HG03095 (cell line): ENCODE data around the gene RPUSD3.
"Not testable (repeated sequence)": the region's sequence is repeated elsewhere in the genome, so short reads cannot be mapped to it uniquely, and the experiment has no call there.

Experiments used
- ATAC-seq: cut with Tn5 transposase; IDR thresholded peaks from one replicate; pipeline ENCODE4 v1.9.1; 2021; ENCODE audit warnings: moderate library complexity; ENCODE audit not compliant: unreplicated experiment

RPUSD3 gene

GRCh38 chr3:9865125-9865637, 21.4 kb upstream of the RPUSD3 start:
- ATAC-seq, result not testable (repeated sequence)

GRCh38 chr3:9864200-9864927, 20.6 kb upstream of the RPUSD3 start:
- no peak for ATAC-seq

GRCh38 chr3:9863058-9863772, 19.4 kb upstream of the RPUSD3 start:
- no peak for ATAC-seq

GRCh38 chr3:9862391-9863057, 18.7 kb upstream of the RPUSD3 start:
- no peak for ATAC-seq

- ATAC-seq, result no peak
These were observed 17.9 kb upstream of the RPUSD3 start for GRCh38 chr3:9861626-9862130.

GRCh38 chr3:9861201-9861600, 17.4 kb upstream of the RPUSD3 start:
- no peak for ATAC-seq

- no peak for ATAC-seq
These were observed 15.8 kb upstream of the RPUSD3 start for GRCh38 chr3:9859530-9860025.

- no peak for ATAC-seq
These were observed 11.8 kb upstream of the RPUSD3 start for GRCh38 chr3:9855594-9855993.

- not testable (repeated sequence) for ATAC-seq
These were observed 10.6 kb upstream of the RPUSD3 start for GRCh38 chr3:9854291-9854940.

GRCh38 chr3:9852528-9852927, 8.7 kb upstream of the RPUSD3 start:
- ATAC-seq, result no peak

- ATAC-seq, result not testable (repeated sequence)
These were observed 8.1 kb upstream of the RPUSD3 start for GRCh38 chr3:9851926-9852325.

GRCh38 chr3:9851383-9851782, 7.6 kb upstream of the RPUSD3 start:
- not testable (repeated sequence) for ATAC-seq

GRCh38 chr3:9848860-9849259, 5.1 kb upstream of the RPUSD3 start:
- not testable (repeated sequence) for ATAC-seq

- ATAC-seq, result not testable (repeated sequence)
These were observed 4.1 kb upstream of the RPUSD3 start for GRCh38 chr3:9847870-9848269.

- no peak for ATAC-seq
These were observed 3.2 kb upstream of the RPUSD3 start for GRCh38 chr3:9846931-9847488.

- no peak for ATAC-seq
These were observed 2.4 kb upstream of the RPUSD3 start for GRCh38 chr3:9846231-9846630.

GRCh38 chr3:9841015-9841414, 2.8 kb downstream of the RPUSD3 start:
- no peak for ATAC-seq

- ATAC-seq, result no peak
These were observed 5.0 kb downstream of the RPUSD3 start for GRCh38 chr3:9838856-9839255.

GRCh38 chr3:9837701-9838582, 5.9 kb downstream of the RPUSD3 start:
- no peak for ATAC-seq
